ENCODE results near the gene FRMPD1. TPM values are rescaled to one million over a fixed set of nuclear protein-coding genes. Genes with fewer than 3 reads are reported as not detected.

The FRMPD1 gene
- total and polyA plus RNA-seq, 10 of the 15 experiments (the other 5 are each of a cell fraction or from before 2014, with no cell fraction given): 0.01 to 0.08 (median 0.05) TPM; not detected in 6

GRCh38 chr9:37693260-37693659, 42.5 kb downstream of the FRMPD1 start:
- H3K36me3 ChIP-seq (ENCODE audit: control insufficient read depth in 2 of 2, insufficient read depth in 2 of 2, low read length in 1 of 2): no peaks in the 10 kb centered on the region
- no peak for FAIRE-seq
- H3K4me2 ChIP-seq (ENCODE audit: control insufficient read depth, insufficient read depth): no peak overlapping the region
- H3K27me3 ChIP-seq (replicated peaks in 1 of 2; ENCODE audit: control insufficient read depth in 2 of 2, insufficient read depth in 2 of 2, low read length in 1 of 2): peaks cover 1 to 3% of the 10 kb centered on the region in 2 experiments; a peak in 2 of 4 replicates
- H2AFZ ChIP-seq (ENCODE audit: control insufficient read depth, low read depth, low read length): no peak overlapping the region
- H3K4me3 ChIP-seq: no peak overlapping the region
- in situ Hi-C loops (cut with MboI): no loop called here
- CTCF ChIA-PET: no interaction called here
- no peak overlapping the region for H3K27ac ChIP-seq (ENCODE audit: control insufficient read depth, insufficient read depth)
- WGBS (ENCODE audit: insufficient coverage, insufficient replicate concordance, low lambda C conversion rate, missing lambda C conversion rate): 12% methylated on average over 4 of the region's 4 CpGs
- H3K9me3 ChIP-seq (replicated peaks; ENCODE audit: control insufficient read depth, insufficient read depth, low read length): no peaks in the 10 kb centered on the region
- no peaks in the 10 kb centered on the region for H4K20me1 ChIP-seq (ENCODE audit: control insufficient read depth, insufficient read depth)
- no peaks in the 10 kb centered on the region for H3K79me2 ChIP-seq (ENCODE audit: control insufficient read depth, insufficient read depth, low read length)
- H3K9ac ChIP-seq (ENCODE audit: control insufficient read depth, insufficient read depth, low read length): no peak overlapping the region
- POLR2A ChIA-PET: no interaction called here
- intact Hi-C loops (cut with micrococcal nuclease; ENCODE audit: unreplicated experiment): no loop called here
- H3K4me1 ChIP-seq (ENCODE audit: control insufficient read depth, insufficient read depth, low read length): no peaks in the 10 kb centered on the region
- RAD21 ChIA-PET (ENCODE audit: unreplicated experiment): no interaction called here
- no peak for ATAC-seq
- SMC1A ChIA-PET (ENCODE audit: uncharacterized antibody, unreplicated experiment): no interaction called here
- DNase-seq (ENCODE audit: low read depth, low spot score): no peak
- no peak for TF ChIP-seq DPF2 (IDR thresholded peaks at IDR 0.05)
- no peak for TF ChIP-seq MTA3 (IDR thresholded peaks at IDR 0.05; ENCODE audit: borderline replicate concordance, low read length)
- TF ChIP-seq ATF2 (IDR thresholded peaks at IDR 0.05; ENCODE audit: low read length): no peak
- TF ChIP-seq ESRRA (IDR thresholded peaks at IDR 0.05; ENCODE audit: low read length): no peak
- TF ChIP-seq RB1 (IDR thresholded peaks at IDR 0.05; ENCODE audit: borderline replicate concordance): no peak
- TF ChIP-seq SMC3 (IDR thresholded peaks at IDR 0.05; ENCODE audit: borderline replicate concordance, low read length): no peak
- no peak for TF ChIP-seq ETV6 (conservative IDR thresholded peaks at IDR 0.05 in 1 of 2, IDR thresholded peaks at IDR 0.05 in 1 of 2; ENCODE audit: borderline replicate concordance in 1 of 2, low read depth in 1 of 2)
- no peak for TF ChIP-seq HDGF (IDR thresholded peaks at IDR 0.05)
- no peak for TF ChIP-seq SRF (IDR thresholded peaks at IDR 0.05; ENCODE audit: low read depth in 2 of 2, low read length in 2 of 2)
- no peak for TF ChIP-seq ELK1 (IDR thresholded peaks at IDR 0.05; ENCODE audit: low read depth, low read length)
- TF ChIP-seq CREM (IDR thresholded peaks at IDR 0.05; ENCODE audit: low read depth): no peak
- TF ChIP-seq TAF1 (IDR thresholded peaks at IDR 0.05; ENCODE audit: borderline replicate concordance, low read depth, low read length): no peak
- no peak for TF ChIP-seq SMARCA5 (IDR thresholded peaks at IDR 0.05)
- TF ChIP-seq TCF12 (IDR thresholded peaks at IDR 0.05; ENCODE audit: low read depth, low read length): no peak
- no peak for TF ChIP-seq LARP7 (IDR thresholded peaks at IDR 0.05)
- no peak for TF ChIP-seq ASH2L (IDR thresholded peaks at IDR 0.05; ENCODE audit: borderline replicate concordance, low read depth)
- TF ChIP-seq EGR1 (IDR thresholded peaks at IDR 0.05; ENCODE audit: borderline replicate concordance in 1 of 2, low read depth in 2 of 2, low read length in 2 of 2): no peak
- no peak for TF ChIP-seq SREBF2 (IDR thresholded peaks at IDR 0.05; ENCODE audit: low read length)
- no peak for TF ChIP-seq USF2 (IDR thresholded peaks at IDR 0.05; ENCODE audit: borderline replicate concordance, low read depth, low read length)
- TF ChIP-seq MEF2A (IDR thresholded peaks at IDR 0.05; ENCODE audit: insufficient read depth, low read depth, low read length): no peak
- no TSS peak for BruUV-seq (replicated peaks)

All from GM12878 (cell line).